KBM-7 (cell line): ENCODE data around the gene IRF8.
"Not testable (repeated sequence)": the region's sequence is repeated elsewhere in the genome, so short reads cannot be mapped to it uniquely, and the experiment has no call there.

Experiments
- DNase-seq: peaks from one replicate; pipeline ENCODE4 v3.0.0-alpha.2; 2015
- in situ Hi-C: fragments of 300-500 bp; cut with MboI; formaldehyde crosslinking; loops from 2 replicates; pipeline ENCODE4 v1.14.3; 2020; ENCODE audit warnings: low sequenced_read_pairs, low pct_unique_long_range_greater_than_20kb, mixed read lengths

Gene IRF8

GRCh38 chr16:85923153-85924021 lies 24.4 kb downstream of the IRF8 start:
- DNase-seq = no peak
- in situ Hi-C loops = no loop called here

DNA sequence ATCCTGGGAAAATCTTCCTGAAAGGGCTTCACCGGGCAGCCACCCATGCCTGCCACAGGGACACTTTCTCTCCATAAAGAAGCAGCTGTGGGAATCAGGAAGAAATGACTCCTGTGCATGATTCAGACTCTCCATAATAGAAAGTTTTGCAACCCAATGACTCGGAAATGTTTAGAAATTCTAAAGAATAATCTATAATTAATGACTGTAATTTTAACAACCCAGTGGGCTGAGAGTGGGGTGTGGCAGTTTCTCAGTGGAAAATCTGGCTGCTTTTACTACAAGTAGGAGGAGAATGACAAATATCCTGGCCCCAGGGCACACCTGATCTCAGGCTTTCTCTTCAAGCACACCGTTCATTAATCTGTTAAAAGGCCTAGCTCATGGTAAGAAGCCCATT lies 25.7 kb downstream of the IRF8 start:
- in situ Hi-C loops = no loop called here
- DNase-seq = no peak

DNA sequence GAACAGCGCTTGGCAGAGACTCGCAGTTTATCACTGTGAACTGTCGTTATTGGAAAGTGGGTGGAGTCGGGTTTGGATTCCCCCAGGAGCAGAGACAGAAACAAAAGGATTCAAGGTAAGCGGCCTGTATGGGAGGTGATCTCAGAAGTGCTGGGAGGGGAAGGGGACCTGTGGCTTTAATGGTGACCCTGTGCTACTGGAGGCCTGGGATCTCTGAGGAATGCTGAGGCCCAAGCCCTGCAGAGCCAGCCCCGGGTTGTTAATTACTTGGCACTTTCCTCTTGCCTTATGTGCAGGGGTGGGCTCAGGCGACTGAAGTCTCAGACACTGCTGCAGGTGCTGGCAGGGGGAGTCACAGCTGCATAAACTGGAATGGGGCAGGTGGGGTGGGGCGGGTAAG lies 27.4 kb downstream of the IRF8 start:
- no peak for DNase-seq
- in situ Hi-C loops = no loop called here

DNA sequence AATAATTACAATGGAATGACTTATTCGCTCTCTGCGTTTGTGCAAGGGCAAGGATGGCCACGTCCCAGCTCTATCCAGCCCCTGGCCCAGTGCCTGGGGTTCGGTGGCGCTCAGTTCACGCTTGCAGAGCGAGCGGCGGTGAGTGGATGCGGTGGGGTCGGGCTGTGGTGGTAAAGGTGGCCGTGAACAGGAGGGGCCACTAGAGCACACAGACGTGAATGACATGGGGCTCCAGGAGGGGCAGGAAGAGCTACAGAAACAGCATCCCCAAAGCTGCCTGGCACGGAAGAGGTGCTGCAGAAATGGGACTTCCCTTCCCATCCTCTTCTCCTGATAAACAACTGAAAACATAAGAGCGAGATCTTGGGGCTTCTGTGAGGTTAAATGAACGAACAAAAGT lies 28.4 kb downstream of the IRF8 start:
- DNase-seq = no peak
- in situ Hi-C loops = no loop called here

- DNase-seq = no peak
- in situ Hi-C loops = no loop called here
Observed at GRCh38 chr16:85927959-85928358, 29.0 kb downstream of the IRF8 start.

DNA sequence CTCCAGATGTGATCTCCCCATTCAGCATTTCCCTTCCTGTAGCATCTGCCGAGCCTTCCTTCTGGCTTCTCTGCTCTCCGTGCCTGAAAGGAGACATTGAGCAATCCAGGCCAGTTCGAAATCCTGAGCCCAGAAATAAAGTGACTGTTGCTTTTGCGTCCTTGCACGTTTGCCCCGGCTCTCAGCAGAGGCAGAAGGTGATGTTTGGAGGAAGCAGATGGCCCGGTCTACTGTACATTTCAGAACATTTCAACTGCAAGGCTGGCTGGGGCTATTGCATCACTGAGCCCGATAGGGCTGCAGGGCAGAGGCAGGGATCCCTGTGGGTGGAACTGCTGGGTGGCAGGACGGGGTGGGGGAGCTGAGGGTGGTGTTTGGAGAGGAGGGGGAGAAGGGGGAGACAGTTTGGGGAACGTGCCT lies 29.4 kb downstream of the IRF8 start:
- in situ Hi-C loops = no loop called here
- DNase-seq = peak; percentile 73

DNA sequence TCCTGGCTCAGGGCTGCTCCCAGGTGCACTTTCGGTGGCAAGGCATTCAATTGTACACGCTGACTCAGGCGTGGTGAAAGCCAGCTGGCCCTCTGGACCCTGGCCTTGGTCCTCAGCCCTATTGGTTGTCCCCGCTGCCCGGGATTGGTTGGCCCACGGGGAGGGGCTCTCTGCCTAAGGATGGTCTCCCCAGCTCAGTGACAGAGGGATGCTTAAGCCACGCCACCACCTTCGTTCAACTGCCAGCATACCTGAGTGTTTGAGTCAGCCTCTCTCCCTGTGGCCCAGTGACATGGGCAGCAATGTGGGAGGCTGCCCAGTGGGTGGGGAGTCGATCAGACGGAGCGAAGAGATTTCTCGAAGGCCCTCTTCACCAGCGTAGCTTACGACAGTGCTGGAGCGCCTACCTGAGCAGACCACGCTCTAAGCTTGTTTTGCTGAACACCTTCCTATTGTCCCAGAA lies 30.3 kb downstream of the IRF8 start:
- no peak for DNase-seq
- in situ Hi-C loops = no loop called here

- in situ Hi-C loops = no loop called here
- DNase-seq = no peak
Observed at GRCh38 chr16:85930301-85930700, 31.3 kb downstream of the IRF8 start.

- no peak for DNase-seq
- in situ Hi-C loops = no loop called here
Observed at GRCh38 chr16:85931596-85932402, 32.8 kb downstream of the IRF8 start.

GRCh38 chr16:85934210-85934609 lies 35.2 kb downstream of the IRF8 start:
- in situ Hi-C loops = no loop called here
- no peak for DNase-seq

GRCh38 chr16:85935391-85935973 lies 36.5 kb downstream of the IRF8 start:
- in situ Hi-C loops = no loop called here
- no peak for DNase-seq

DNA sequence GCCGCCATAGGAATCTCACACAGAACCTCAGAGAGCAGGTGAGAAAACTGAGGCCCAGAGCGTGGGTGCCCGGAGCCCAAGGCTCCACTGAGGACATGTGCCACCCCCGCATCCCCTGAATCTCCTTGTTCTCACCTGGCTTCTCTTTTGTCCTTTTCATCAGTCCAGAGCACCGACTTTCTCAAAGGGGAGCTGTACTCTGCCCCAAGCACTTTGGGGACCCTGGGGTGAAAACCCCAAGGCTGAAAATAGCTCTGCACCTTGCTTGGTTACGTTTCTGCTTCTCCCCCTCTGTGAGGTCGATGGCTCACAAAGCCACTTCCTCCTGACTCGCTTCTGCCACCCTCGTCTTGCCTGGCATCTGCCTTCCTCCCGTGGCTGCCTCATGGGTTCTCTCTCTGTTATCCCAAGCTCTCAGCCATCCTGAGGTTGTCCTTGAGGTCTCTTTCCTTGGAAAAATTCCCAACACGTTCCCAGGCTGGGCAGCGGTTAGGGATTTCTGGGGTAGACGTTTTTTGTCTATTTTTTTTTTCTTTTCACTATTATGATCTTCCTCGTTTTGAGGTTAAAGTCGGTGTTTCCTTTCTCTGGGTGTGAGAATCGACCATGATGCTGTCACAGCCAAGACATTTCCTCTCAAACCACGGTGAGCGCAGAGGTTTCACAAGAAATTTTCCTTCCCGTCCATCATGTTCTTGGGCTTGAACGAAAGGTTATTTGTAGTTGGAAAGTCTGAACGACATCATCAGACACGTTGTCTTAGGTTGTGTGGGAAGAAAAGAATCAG lies 37.2 kb downstream of the IRF8 start:
- in situ Hi-C loops = no loop called here
- DNase-seq = peak; percentile 26

GRCh38 chr16:85936816-85937215 lies 37.9 kb downstream of the IRF8 start:
- in situ Hi-C loops = no loop called here
- DNase-seq = no peak

GRCh38 chr16:85940214-85940613 lies 41.3 kb downstream of the IRF8 start:
- no peak for DNase-seq
- in situ Hi-C loops = no loop called here

DNA sequence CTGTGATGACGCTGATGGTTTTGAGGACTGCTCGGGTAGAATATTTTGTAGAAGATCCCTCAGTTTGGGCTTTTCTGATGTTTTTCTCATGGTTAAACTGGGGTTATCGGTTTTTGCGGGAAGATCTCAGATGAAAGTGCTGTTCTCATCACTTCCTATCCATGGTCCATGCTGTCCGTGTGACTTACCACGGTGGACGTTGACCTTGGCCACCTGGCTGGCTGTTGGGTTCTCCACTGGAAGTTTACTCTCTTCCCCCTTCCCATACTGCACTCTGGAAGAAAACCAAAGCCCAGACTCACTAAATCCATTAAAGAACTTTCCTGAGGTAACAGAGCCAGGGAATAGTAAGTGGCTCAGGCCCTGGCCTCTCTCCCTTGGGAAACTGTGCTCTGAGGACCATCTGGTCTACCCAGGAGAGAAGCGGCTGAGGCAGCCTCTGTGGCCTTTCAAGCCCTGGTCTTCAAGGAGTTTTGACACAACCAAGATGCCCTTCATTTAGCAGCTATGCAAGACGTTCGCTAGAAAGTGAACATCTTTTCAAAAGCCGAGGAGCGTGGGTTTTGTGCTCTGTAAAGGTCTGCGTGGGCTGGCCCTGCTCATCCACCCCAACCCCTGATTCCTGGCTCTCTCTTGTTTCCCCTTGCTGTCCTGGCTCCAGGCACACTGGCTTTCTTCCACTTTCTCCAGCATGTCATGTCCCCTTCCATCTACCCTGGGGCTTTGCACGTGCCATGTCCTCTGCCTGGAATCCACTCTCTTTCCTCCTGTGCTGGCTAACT lies 43.1 kb downstream of the IRF8 start:
- DNase-seq = no peak
- in situ Hi-C loops = no loop called here

DNA sequence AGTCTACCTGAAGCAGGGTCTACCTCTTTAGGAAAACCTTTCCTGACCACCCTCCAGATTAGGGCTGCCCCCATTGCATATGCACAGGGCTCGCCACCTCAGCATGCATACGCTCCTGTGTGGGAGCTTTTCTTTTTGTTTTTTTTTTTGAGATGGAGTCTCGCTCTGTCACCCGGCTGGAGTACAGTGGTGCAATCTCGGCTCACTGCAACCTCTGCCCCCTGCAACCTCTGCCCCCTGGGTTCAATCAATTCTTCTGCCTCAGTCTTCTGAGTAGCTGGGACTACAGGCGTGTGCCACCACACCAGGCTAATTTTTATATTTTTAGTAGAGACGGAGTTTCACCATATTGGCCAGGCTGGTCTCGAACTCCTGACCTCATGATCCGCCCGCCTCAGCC lies 43.7 kb downstream of the IRF8 start:
- DNase-seq, in situ Hi-C loops: not testable (repeated sequence)

GRCh38 chr16:85943711-85944110 lies 44.7 kb downstream of the IRF8 start:
- no peak for DNase-seq
- in situ Hi-C loops = no loop called here

- DNase-seq = no peak
- in situ Hi-C loops = no loop called here
Observed at GRCh38 chr16:85944572-85945423, 45.8 kb downstream of the IRF8 start.
